Measurements from ENCODE around the gene PRDM1.

PRDM1 gene

DNA sequence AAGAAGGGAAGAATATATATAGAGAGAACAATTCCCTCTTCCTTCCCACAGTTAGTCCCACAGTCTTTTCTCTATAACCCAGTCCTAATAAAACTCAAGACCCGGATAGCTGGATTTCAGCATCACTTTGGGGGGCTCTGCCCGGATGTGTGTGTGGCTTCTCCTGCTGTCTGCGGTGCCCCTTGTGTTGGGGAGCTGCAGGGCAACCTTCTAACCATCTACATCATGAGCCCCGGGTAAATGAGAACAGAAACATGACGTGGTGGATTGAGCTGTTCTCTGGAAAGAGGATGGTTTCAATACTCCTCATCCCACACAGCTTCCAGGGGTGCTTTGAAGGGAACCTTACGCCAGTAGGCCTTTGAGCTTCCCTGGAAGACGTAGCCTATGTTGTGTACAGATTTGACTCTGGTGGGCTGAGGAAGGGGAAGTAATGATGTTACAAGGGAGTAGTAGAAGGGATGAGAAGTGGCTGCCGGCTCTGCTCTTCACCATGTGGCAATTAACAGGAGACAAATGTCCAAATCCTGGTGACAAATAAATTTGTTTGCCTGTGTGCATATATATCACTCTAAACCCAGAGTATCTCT, 13.5 kb upstream of the PRDM1 start:
- no peak for DNase-seq

DNA sequence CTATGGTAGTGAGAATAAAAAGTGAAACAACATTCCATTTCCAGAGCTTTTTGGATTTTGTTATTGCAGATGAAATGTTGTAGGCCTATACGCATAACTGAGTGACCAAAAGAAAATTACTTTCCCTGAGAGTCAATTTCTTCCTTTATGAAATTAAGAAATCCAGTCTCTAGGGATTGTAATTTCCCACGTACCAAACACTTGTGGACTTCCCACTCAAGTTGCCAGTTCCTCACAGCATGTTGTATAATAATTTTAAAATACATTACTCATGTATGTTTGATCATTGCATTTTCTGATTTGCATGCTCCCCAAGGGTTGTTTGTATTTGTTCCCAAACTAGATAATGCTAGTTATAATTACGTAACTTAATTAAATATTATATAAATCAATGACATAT, 12.0 kb upstream of the PRDM1 start:
- no peak for DNase-seq

DNA sequence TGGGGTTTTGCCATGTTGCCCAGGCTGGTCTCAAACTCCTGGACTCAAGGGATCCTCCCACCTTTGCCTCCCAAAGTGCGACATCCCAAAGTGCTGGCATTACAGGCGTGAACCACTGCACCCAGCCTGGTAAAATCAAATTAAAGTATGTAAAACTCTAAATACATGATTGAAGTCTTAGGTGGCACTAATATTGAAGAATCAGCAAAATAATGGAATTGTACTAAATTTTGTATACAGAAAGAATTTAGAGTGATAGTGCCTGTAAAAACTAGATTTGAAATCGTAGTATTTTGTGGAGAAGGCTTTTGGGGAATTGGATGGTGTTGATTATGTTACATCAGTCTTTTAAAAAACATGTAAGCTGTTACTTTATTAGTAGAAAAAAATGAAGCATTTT, 10.0 kb upstream of the PRDM1 start:
- DNase-seq: no peak

DNA sequence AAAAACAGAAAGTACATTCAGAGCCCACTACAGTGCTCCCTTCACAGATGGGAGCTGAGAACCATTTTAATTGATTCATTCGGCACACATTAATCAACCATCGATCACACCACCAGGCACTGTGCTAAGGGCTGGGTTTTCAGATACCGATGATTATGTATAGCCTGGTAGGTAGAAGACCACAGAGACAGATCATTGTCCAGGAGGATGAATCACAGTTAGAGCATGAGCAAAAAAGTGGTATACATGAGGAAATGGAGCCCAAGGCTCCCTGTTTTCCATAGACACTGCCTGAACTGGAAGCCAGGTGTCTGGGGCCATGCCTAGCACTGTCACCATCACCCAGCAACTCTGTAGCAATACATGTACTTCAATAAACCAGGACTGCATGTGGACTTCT, 9.0 kb upstream of the PRDM1 start:
- DNase-seq: no peak

DNA sequence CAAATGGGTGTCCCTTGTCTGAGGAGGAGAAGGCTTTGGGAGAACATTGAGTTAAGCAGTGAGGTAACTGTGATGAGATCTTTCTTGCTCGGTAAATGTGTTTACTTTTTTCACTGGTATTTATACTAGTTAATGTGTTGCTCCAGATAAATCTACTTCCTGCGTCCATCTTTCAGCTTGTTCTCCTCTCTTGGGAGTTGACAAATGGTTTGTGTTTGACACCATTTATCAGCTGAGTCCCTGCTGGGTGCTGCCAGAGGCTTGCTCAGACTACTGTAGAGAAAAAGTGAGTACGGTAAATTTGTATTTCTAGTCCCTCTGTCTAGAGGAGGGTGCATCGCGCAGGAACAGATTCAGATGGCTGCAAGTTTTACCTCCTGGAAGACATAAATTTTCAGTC, 8.3 kb upstream of the PRDM1 start:
- no peak for DNase-seq

DNA sequence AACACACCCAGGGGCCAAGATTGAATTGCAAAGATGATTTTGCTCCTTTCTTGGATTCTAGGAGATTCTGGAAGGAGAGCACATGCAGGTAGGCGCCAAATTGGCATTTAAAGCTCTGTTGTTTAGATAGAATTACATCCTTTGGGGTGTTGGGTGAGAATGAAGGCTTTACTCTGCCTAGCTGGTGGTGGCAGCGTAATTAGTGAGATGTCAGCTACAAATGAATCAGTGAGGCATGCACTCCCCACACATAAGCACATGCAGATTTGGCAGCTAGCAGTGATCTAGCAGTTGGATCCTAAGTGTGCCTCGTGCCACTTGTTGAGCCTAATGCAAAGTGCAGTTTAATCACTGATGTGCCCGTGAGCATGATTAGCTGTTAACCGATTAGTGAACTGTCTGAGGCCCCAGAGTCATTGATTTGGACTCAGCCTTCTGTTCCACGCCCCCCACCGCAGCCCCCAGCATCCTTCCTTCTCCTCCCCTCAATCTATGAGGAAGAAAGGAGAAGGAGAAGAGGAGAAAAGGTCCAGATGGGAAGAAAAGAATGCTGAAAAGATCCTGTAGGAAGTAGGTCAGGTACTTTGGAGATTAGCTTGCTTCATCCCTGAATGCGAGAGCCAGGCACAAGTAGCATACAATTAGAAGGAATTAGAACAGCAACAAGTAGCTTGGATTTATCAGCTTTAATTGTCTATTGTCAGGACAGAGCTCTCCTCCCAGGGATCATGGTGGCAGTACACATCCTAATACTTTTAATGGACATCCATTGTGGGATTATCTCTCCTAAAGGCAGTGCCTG, 6.0 kb upstream of the PRDM1 start:
- no peak for DNase-seq

DNA sequence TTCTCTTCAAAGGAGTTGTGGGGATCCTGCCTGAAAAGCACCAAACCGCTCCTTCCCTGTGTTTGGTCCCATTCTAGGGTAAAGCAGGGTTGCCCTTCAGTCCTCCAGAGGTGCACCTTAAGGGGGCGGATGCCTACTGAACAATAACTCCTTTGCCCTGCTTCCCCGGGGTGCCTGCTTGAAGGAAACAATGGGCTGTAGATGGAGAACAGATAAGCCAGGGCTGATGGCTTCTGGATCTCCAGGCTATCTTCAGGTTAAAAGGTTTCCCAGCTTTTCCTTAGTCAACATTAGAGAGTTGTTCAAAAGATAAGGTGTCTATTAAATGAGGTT, 5.4 kb upstream of the PRDM1 start:
- no peak for DNase-seq

DNA sequence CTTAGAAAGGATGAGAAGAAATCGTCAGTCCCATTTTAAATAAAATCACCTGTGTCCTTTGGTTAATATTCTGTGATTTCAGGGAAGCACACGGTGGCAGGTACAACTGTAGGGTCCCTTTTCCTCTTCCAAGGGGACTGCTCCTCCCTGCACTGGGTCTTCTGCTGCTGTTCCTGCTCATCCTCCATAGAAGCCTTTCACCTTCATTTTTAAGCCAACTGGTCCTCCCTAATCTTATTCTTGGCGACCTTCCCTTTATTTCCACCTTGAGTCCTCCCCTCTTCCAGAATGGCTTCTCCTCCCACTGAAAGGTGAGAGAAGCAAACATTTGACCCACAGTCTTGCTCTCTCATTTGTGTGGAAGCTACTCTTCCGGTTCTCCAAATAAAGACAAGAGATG, 4.4 kb upstream of the PRDM1 start:
- no peak for DNase-seq

DNA sequence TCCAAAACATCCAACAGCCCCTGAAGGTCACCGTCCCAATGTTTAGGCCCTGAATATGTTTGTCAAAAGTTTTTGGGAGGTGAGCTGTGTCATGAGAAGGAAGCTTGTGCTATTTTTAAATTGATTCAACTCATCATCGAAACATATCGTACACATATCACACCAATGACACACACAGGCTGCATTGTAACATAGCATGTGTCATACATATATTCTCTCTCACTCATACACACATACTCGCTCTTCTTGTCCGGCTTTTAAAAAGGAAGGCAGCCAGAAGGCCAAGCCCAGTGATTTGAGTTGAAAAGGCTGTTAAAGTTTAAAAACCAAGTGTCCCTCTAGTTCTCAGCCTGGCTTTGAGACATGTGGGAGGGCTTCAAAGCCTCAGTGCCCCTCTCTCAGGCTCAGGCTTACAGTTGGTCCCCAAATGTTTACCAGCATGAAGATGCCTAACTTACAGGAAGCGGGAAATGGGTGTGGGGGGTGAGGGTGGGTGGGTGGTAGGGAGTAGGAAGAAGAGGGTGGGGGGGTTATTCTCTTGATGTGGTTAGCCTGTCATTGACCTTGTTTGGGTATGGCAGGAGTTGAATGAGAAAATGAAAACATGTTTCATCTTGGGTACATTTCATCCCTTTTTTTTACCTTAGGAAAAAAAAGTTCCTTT, 3.3 kb upstream of the PRDM1 start:
- no peak for DNase-seq

DNA sequence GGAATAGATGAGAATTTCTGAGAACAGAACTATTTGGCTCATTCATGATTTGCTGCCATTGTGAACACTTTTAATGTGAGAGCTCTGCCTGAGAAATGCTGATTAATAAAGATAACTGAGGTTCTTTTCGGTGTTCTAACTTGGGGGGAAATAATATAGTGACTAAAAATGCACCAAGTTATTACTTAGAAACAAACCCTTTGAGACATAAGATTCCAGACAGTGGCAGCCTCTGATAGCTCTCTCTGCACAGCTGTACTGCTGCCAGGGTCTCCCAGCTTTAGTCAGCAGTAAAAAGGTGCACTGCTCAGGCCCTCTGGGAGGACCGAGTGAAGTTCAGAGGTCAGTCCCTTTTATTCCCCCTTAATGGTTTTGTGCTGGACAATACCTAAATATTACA, 2.5 kb upstream of the PRDM1 start:
- no peak for DNase-seq

DNA sequence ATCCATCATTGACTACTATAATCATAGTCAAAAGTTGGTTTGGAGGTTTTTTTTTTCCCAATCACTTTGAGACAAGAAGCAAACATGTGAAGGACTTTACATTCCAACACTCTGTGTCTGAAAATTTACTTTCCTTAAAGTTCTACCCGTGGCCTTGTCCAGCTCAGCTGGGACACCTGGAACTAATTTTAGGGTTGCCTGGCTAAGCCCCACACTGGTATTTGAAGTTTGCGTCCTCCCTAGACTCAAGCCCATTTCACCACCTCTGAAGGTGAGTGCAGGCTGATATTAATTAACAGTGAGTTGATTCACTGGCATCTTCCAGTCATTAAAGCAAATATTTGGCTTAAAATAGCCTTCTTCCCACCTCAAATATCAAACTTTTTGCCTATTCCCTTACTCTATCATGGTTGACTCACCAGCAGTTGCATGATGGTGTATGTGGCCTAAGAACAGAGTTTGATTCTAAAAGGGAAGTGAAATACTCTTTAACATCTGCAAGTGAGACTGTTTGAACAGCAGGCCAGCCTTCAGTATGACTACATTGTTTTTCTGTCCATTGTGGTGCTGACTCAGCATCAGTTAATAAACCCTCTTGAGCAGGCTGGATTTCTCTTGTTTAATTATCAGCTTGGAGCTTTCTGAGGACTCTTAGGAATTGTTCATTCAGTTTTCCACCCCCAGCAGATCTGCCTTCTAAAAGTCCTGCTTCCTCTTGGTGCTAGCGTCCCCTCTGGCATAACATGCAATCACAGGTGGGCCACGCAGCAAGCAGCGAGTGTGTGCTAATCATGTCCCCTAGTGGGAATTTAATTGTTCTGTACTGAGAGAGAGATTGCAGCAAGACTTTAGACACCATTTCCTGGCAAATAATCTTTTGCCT, 1.8 kb upstream of the PRDM1 start:
- no peak for DNase-seq

DNA sequence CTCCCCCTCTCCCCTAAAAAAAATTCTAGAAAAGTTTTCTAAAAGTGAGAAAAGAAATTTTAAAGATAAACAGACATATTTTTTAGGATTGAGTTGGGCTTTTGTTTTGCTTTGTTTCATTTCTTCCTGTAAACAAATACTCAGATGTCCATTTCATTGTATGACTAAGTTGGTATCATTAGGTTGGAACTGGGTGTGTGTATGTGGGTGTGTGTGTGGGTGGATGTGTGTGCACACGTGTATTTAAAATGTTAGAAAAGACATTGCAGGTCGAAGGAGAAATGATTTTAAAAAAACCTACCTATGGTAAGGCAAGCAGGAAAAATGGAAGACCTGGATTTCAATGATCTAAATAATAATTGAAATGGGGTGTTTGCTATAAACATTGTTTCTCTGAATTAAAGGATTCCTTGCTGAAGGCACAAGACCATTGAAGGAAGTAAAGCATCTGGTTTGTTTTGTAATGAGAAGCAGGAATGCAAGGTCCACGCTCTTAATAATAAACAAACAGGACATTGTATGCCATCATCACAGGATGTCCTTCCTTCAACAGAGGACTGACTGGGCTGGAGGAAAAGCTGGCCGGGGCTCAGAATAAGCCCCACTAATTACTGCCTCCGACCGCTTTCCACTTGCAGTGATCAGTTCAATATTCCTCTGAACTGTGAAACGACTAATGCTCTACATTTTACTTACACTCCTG, 996 bp upstream of the PRDM1 start:
- no peak for DNase-seq

DNA sequence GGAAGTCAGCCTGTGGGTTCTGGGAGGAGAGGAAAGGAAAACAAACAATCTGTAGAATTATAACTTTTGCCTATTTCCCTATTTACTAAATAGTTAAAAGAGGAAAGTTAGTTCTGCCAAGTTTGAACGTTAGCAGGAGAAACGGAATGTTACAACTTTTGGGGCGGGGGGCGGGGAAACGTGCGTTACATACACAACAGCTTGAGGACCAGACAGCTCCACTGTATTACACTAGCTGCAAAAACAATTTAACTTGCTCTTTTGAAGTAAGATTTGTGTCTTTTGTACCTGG, 498 bp upstream of the PRDM1 start:
- no peak for DNase-seq

DNA sequence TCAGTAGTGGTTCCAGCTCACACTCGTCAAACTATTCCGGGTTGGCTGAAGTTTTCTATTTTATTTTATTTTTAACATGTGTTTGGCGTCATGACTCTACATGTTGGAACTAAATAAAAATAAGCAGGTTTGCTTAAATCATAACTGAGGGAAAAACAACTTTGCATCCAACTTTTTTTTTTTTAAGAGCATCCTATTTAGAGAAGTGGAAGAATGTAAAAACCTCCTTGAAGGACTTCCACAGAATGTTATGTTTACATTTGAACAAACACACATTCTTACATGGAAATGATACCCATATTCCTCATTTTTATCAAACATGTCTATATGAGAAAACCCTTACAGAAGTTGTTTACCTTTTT, 659 bp downstream of the PRDM1 start:
- no peak for DNase-seq

DNA sequence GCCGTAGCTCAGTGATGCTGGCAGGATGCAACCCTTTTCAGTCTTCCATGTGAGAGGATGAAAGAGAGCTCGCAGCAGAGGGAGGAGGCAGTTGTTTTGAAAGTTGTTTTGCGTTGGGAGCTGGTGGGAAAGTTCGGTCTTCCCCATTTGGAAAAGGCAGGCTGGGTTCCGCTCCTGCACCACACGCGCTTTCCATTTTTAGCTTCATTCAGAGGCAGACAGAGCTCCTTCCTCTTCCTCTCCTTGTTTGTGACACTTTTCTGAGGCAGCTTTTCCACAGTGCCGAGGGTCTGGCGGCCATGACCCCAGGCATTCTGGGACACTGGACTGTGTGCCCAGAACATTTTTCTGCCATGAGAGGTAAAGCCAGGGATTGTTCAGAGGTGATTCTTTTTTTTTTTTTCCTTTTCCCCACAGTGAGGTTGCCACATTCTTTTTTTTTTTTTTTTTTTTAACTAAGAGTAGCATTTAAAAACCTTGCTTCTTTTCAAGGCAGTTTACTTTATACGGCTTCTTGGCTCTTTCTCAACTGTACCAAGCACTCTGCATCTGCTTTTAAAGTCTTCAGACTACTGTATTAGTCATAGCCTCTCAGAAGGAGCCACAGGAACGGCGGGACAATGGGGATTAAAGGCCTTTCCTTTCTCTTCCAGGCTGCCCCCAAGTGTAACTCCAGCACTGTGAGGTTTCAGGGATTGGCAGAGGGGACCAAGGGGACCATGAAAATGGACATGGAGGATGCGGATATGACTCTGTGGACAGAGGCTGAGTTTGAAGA, 1.6 kb downstream of the PRDM1 start:
- DNase-seq: no peak

DNA sequence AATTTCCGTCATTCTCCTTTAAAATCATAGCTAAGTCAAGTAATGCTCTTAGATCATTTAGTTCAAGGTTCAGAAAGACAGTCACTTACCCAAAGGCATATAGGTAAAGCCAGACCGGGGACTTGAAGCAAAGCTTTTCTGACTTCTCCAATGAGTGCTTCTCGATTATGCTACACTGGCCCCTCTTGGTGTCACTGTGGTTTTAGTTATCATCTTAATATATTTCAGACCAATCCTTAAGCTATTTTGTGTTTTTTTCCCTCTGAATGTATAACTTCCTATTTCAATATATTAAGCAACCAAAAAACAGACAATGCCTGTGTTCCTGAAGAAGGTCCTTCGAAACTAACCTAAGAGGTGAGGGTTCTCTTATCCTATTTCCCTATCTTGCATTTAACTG, 3.9 kb downstream of the PRDM1 start:
- no peak for DNase-seq

DNA sequence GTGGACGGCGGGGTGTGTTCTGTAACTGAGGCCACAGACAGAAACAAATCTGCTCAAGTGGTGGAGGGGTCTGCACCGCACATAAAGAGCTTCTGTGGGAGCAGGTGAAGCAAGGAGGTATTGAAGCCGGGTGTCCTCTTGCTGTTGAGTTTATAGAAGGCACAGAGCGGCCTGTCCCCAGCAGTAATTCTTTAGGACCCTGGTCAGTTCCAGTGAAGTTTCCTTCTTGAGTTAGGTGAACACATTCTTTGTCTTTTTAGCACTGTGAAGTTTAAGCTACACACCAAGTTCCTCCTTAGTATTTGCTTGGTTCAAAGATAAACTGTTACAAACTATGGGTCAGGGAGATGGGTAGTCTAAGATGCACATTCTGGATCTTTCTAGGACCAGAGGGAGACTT, 6.1 kb downstream of the PRDM1 start:
- DNase-seq: no peak

DNA sequence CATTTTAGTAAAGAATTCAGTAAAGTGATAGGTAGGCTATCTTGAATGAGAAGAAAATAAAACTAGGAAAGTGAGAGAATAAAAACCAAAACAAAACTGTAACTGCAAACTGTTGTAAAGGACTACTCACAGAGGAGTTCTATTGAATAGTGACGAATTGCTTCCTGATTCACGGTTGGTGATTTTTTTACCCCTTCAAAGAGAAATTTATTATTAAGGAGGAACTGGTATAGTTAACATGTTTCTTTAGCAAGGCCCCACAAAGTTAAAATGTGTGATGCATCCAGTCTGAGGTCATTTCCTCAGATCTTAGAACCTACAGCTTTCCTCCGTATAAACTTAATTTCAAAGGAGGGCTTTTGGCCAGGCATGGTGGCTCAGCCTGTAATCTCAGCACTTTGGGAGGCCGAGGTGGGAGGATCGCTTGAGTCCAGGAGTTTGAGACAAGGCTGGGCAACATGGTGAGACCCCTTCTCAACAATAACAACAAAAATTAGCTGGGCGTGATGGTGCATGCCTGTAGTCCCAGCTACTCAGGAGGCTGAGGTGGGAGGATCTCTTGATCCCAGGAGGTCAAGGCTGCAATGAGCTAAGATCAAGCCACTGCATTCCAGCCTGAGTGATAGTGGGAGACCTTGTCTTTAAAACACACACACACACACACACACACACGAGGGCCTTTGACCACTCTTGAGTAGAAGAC, 8.3 kb downstream of the PRDM1 start:
- DNase-seq: no peak

DNA sequence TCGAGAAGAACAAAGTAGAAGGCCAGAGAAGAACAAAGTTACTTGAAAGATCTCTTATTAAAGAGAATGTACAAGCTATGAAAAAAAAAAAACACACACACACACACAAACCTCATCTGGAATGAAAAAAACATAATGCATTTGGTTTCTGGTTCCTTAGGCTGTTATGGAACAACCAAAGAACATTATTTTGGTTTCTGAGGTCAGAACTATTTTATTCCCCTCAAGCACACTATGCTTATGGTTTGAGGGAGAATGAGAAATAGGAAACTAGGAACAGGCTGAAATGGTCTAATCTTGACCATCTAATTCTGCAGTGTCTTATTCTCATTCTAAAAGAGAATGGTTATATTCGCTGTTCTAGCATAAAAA, 8.8 kb downstream of the PRDM1 start:
- no peak for DNase-seq

DNA sequence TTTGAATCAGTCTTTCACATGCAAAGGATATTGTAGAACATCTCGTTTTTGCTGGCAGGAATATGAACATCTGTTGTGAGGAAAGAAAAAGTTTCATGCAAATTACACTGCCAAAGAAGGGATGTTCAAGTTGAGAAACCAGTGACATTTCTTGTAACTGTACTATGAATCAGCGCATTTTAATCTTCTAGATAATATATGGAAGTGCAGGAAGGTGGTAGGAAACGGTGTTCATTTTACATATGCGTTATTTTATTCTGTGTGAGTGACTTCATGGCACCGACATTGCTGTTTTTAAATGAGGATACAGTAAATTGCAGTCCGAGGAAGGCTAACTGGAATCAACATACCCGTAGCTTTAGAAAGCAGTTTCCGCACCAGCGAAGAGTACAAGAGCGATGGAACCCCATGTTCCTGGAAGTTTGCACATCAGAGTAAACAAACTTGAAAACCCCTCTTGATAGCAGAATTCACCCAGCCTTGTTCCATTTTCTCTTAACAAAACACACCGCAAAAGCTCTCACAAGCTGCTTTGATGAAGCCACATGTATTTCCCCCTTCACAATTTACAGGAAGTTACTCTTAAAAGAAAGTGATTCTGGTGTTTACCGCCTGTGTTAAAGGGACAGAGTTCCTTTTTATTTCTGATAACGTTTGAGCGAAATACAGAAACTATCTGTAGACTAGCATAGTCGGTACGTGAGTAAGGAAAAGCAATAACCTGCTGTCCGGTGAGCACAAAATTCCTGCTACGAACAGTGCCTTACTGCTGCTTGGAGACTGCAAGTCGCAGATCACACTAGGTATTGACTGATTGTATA, 11.5 kb downstream of the PRDM1 start:
- peak; percentile 16 for DNase-seq
